Effector memory CD8-positive, alpha-beta T cell (primary cell): ENCODE measurements around the gene SLC52A1.

Source experiments
- ATAC-seq: fragments of 150-1000 bp; cut with Tn5 transposase; replicated peaks from 2 replicates; pipeline ENCODE4 v1.10.0; 2021; ENCODE audit warnings: mild to moderate bottlenecking, moderate library complexity
- DNase-seq, 3 experiments: peaks; one replicate each; pipeline ENCODE4 v3.0.0; 2021
- H3K27ac Mint-ChIP-seq, 2 donors: one replicate each; pipeline ENCODE4 v1.8.0; 2022; ENCODE audit warnings: mild to moderate bottlenecking in 2 of 2, mixed read lengths in 2 of 2, moderate library complexity in 2 of 2
- H3K27me3 Mint-ChIP-seq, 2 donors: one replicate each; pipeline ENCODE4 v1.8.0; 2022; ENCODE audit warnings: mixed read lengths in 2 of 2
- H3K36me3 Mint-ChIP-seq: one replicate; pipeline ENCODE4 v1.8.0; 2022; ENCODE audit warnings: mild to moderate bottlenecking, moderate library complexity, mixed read lengths; ENCODE audit not compliant: insufficient read depth
- H3K4me1 Mint-ChIP-seq, 2 donors: one replicate each; pipeline ENCODE4 v1.8.0; 2022; ENCODE audit warnings: low read depth in 2 of 2, mixed read lengths in 2 of 2
- H3K4me3 Mint-ChIP-seq, 2 donors: one replicate each; pipeline ENCODE4 v1.8.0; 2022; ENCODE audit warnings: mild to moderate bottlenecking in 2 of 2, mixed read lengths in 2 of 2, moderate library complexity in 2 of 2
- H3K9me3 Mint-ChIP-seq, 2 donors: one replicate each; pipeline ENCODE4 v1.8.0; 2022; ENCODE audit warnings: mixed read lengths in 2 of 2

SLC52A1 gene

DNA sequence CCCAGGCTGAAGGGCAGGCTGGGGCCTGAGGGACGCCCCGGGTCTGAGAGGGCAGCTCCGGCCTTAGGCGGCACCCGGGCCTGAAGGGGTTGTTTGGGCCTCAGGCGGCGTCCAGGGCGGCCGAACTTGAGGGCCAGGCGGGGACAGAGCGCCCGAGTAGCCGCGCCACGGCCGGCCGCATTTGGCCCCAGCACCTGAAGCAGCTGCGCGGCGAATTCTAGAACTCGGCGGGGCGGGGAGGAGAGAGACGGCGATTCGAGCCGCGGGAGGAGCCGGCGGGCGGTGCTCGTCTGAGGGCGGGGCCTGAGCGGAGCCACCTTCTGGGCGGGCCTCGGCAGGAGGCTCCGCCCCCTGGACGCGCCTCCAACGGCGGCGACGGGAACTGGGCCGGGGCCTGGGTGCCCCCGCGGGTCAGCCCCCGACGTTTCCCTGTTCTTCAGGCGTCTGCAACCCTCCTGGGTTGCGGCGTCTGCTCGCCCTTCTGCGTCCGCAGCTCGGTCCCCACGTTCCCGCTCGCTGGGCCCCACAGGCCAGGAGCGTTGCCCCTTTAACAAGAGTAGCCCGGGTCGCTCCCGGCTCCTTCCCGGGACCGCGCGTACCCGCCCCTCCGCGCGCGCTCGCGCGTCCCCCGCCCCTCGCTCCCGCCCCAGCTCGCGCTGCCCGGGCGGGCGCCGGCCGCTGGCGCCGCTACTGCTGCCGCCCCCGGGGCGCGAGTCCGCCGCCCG lies 37.8 kb downstream of the SLC52A1 start, which contains the start of the genes INCA1 and KIF1C:
Gene INCA1 (minus strand): TSS at position 221 of the 725 bp plus-strand sequence. CDS start 3,085 bp downstream, outside the sequence.
Gene KIF1C (plus strand): TSS at position 649 of the 725 bp plus-strand sequence. CDS start 2,297 bp downstream, outside the sequence.
- Mint-ChIP-seq H3K9me3 (no peaks in the 10 kb centered on the region), H3K4me1 (peaks cover 25 to 32% of the 10 kb centered on the region in 2 donors), H3K27ac (peak within 1 kb of the TSS; percentile 83 to 90), H3K36me3 (peaks cover 8% of the 10 kb centered on the region), H3K4me3 (peak within 1 kb of the TSS; percentile 86 to 88), H3K27me3 (no peaks in the 10 kb centered on the region)
- DNase-seq (peak; percentile 86 to 92 (median 89)), ATAC-seq (peak; percentile 93)

DNA sequence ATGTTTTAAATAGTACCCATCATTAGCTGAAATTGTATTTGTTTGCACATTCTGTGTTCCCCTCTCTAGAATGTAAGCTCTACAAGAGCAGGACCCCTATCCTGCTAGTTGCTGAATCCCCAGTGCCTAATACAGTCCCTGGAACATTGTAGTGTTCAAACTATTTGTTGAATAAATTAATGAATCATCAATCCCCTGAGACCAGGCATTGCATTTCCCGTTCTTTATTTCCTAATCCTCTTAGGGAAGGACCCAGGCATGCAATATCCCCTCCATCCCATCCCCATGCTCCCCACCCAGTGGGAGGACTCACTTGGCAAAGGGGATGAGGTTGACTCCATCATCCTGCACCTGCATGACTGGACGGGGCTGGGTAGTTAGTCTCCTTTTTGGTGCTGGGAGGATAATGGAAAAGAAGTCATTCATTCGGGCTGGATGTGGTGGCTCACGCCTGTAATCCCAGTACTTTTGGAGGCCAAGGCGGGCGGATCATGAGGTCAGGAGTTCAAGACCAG lies 41.1 kb downstream of the SLC52A1 start:
- DNase-seq (no peak), ATAC-seq (no peak)
- Mint-ChIP-seq H3K27ac (no peak overlapping the region), H3K36me3 (peaks cover 6% of the 10 kb centered on the region), H3K4me1 (peaks cover 20 to 23% of the 10 kb centered on the region in 2 donors), H3K9me3 (no peaks in the 10 kb centered on the region), H3K27me3 (no peaks in the 10 kb centered on the region), H3K4me3 (no peak overlapping the region)

DNA sequence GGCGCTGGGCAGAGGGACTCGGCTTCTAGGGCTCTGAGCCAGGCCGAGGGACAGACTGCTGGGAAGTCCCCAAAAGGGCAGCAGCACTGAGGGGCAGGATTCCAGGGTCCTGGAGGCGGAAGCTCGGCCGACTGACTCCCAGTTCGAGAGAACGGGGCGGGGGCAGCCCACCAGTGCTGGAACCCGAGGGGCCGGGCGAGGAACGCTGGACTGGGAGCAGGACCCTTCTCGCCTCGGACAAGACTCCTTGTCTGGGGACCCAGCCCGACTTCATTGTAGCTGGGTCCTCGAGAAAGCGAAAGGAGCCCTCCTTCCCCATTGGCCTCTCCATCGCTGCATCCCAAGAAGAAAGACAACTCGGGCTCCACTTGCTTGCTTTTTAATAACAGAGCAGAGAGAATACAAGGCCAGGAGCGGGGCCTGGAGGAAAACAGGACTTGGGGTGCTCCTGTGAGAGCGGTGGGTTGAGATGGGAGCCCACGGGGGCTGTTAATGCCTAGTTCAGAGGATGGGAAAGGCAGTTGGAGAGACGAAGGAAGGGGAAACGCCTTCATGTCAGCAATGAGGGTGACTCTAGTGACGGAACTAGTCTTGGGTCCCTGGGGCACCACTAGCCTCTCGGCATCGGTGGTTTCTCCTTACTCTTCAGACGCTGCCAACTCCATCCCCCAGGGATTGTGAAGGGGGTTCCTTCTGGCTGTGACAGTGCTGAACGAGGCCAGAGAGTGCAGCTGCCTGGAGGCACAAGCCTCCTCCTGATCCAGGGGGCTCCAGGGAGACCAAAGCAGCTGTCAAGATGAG lies 47.3 kb downstream of the SLC52A1 start:
- H3K9me3 Mint-ChIP-seq: no peaks in the 10 kb centered on the region
- peaks cover 35 to 40% of the 10 kb centered on the region in 2 donors for H3K4me1 Mint-ChIP-seq
- peak; percentile 12 for ATAC-seq

DNA sequence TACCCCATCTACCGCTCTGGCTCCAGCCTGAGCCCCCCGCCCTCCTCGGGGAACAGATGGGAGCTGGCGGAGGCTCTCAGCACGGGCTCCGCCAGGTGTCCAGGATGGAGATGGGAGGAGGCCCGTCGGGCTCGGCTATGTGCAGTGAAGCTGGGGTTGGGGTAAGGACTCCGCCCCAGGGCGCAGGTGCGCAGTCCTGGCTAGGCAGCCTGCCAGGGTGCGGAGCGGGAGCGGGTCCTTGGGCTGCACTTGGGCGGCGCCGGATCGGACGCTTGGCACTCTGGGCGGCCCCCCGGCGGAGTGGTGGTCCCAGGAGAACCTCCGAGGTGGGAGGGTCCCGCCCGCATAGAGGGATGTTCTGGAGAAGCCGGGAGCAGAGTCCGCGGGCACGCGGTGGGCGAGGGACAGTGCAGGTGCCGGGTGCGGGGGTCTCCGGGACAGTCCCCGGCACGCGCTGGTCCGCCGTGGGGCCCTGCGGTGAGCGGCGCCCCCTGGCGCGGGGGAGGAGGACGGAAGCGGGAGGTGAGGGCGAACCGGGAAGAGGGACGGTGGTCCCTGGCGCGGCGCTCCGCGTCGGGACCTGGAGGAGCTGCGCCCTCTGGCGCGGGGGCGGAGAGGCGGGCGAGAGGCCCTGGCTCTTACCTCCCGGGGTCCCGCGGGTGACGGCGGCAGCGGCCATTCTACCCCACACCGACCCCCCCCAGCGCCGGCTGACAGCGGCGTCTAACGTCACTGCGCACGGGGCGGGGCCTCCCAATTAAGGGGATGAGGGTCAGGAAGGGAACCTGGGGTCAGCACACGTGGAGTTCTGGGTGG lies 48.1 kb downstream of the SLC52A1 start, which contains the start of gene CAMTA2:
Gene CAMTA2 (minus strand): TSS at position 725 of the 816 bp plus-strand sequence. CDS start 1,453 bp downstream, outside the sequence.
- ATAC-seq (peak; percentile 92), DNase-seq (peak; percentile 82 to 83 (median 83))
- Mint-ChIP-seq H3K36me3 (peaks cover 12% of the 10 kb centered on the region), H3K27ac (peak within 1 kb of the TSS; percentile 92 to 93), H3K4me3 (peak within 1 kb of the TSS; percentile 85 to 91), H3K9me3 (no peaks in the 10 kb centered on the region), H3K27me3 (no peaks in the 10 kb centered on the region), H3K4me1 (peaks cover 35 to 40% of the 10 kb centered on the region in 2 donors)

More for the DNA sequence above, 47.3 kb downstream of the SLC52A1 start:
- H3K36me3 Mint-ChIP-seq: peaks cover 11% of the 10 kb centered on the region
- no peak for DNase-seq
- peak overlapping the region; percentile 92 to 93 for H3K27ac Mint-ChIP-seq
- no peaks in the 10 kb centered on the region for H3K27me3 Mint-ChIP-seq
- H3K4me3 Mint-ChIP-seq: peak overlapping the region; percentile 85 to 91

DNA sequence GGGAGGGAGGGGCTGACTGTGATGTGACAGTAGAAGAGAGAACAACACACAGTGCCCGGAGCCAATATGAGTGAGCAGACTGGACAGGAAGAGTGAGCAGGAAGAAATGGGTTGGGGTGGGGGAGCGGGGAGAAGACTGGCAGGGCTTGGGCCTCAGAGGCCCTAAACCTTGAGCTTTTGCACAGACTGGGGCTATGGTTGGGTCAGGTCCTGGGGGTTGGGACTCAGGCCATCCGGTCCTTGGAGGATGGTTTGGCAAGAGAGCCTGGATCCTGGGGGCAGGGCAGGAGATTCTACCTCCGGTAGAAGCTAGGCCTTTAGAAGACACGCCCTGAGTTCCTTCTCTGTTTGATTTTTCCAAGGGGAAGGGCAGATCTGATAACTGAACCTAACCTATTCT lies 48.8 kb downstream of the SLC52A1 start:
- peak overlapping the region; percentile 85 to 91 for H3K4me3 Mint-ChIP-seq
- DNase-seq: no peak
- H3K9me3 Mint-ChIP-seq: no peaks in the 10 kb centered on the region
- ATAC-seq: no peak
- peaks cover 35 to 40% of the 10 kb centered on the region in 2 donors for H3K4me1 Mint-ChIP-seq
- H3K27ac Mint-ChIP-seq: peak overlapping the region; percentile 92 to 93
- no peaks in the 10 kb centered on the region for H3K27me3 Mint-ChIP-seq
- H3K36me3 Mint-ChIP-seq: peaks cover 15% of the 10 kb centered on the region
